Measurements from ENCODE around the gene CFDP1.

CFDP1 gene

GRCh38 chr16:75432828-75433731 is at the start of gene CFDP1:
Gene CFDP1, minus strand, starts transcription at chr16:75433503. Its CDS starts 151 bp downstream, at chr16:75433352.
- peak; percentile 91 to 92 for DNase-seq (ENCODE audit: low read depth in 2 of 2)

GRCh38 chr16:75482434-75483205 is 49.3 kb upstream of the CFDP1 start:
- no peak for DNase-seq (ENCODE audit: low read depth in 2 of 2)

GRCh38 chr16:75481475-75481874 is 48.2 kb upstream of the CFDP1 start:
- DNase-seq (ENCODE audit: low read depth in 2 of 2) = no peak

GRCh38 chr16:75479421-75479990 is 46.2 kb upstream of the CFDP1 start:
- DNase-seq (ENCODE audit: low read depth in 2 of 2) = no peak

- no peak for DNase-seq (ENCODE audit: low read depth in 2 of 2)
Observed at GRCh38 chr16:75478480-75479345, 45.4 kb upstream of the CFDP1 start.

GRCh38 chr16:75477680-75478473 is 44.6 kb upstream of the CFDP1 start:
- DNase-seq (ENCODE audit: low read depth in 2 of 2) = no peak

- no peak for DNase-seq (ENCODE audit: low read depth in 2 of 2)
Observed at GRCh38 chr16:75476817-75477216, 43.5 kb upstream of the CFDP1 start.

- DNase-seq (ENCODE audit: low read depth in 2 of 2) = no peak
Observed at GRCh38 chr16:75475420-75475847, 42.1 kb upstream of the CFDP1 start.

- DNase-seq (ENCODE audit: low read depth in 2 of 2) = no peak
Observed at GRCh38 chr16:75472908-75473877, 39.9 kb upstream of the CFDP1 start.

GRCh38 chr16:75471723-75472633 is 38.7 kb upstream of the CFDP1 start:
- peak in 1 of 2 donors; percentile 20 for DNase-seq (ENCODE audit: low read depth in 2 of 2)

- DNase-seq (ENCODE audit: low read depth in 2 of 2) = no peak
Observed at GRCh38 chr16:75466760-75467159, 33.5 kb upstream of the CFDP1 start.

GRCh38 chr16:75464122-75464918 is 31.0 kb upstream of the CFDP1 start, which contains the start of gene TMEM170A:
Gene TMEM170A, minus strand, starts transcription at chr16:75464689. Its CDS starts 89 bp downstream, at chr16:75464600.
- DNase-seq (ENCODE audit: low read depth in 2 of 2) = peak; percentile 98 to 99

GRCh38 chr16:75463389-75464121 is 30.3 kb upstream of the CFDP1 start:
- DNase-seq (ENCODE audit: low read depth in 2 of 2) = peak; percentile 4 to 11

GRCh38 chr16:75462806-75463205 is 29.5 kb upstream of the CFDP1 start:
- no peak for DNase-seq (ENCODE audit: low read depth in 2 of 2)

- DNase-seq (ENCODE audit: low read depth in 2 of 2) = no peak
Observed at GRCh38 chr16:75461575-75461974, 28.3 kb upstream of the CFDP1 start.

- no peak for DNase-seq (ENCODE audit: low read depth in 2 of 2)
Observed at GRCh38 chr16:75460446-75460845, 27.1 kb upstream of the CFDP1 start.

- DNase-seq (ENCODE audit: low read depth in 2 of 2) = no peak
Observed at GRCh38 chr16:75459691-75460090, 26.4 kb upstream of the CFDP1 start.
